SJSA1 (cell line): ENCODE measurements around the gene ACKR3. TPM values are rescaled to one million over a fixed set of nuclear protein-coding genes. Genes with fewer than 3 reads are reported as not detected.

ENCODE experiments used
- DNase-seq, 2 experiments: peaks; one replicate each; pipeline ENCODE4 v3.0.0-alpha.2; 2015 to 2020; ENCODE audit warnings: low spot score in 2 of 2, low read depth in 1 of 2
- H3K27ac ChIP-seq: fragments of 250-450 bp; sonication (Bioruptor Pico); 2 replicates; pipeline ENCODE4 v1.5.1; 2020; ENCODE audit warnings: mild to moderate bottlenecking, moderate library complexity
- H3K27me3 ChIP-seq: fragments of 250-450 bp; sonication (Bioruptor Pico); replicated peaks from 2 replicates; pipeline ENCODE4 v1.5.1; 2020; ENCODE audit warnings: mild to moderate bottlenecking, moderate library complexity
- H3K36me3 ChIP-seq: fragments of 250-450 bp; sonication (Bioruptor Pico); 2 replicates; pipeline ENCODE4 v1.5.1; 2020; ENCODE audit warnings: mild to moderate bottlenecking
- H3K4me1 ChIP-seq: fragments of 250-450 bp; sonication (Bioruptor Pico); replicated peaks from 2 replicates; pipeline ENCODE4 v1.6.1; 2021; ENCODE audit warnings: mild to moderate bottlenecking
- H3K4me3 ChIP-seq: fragments of 250-450 bp; sonication (Bioruptor Pico); 2 replicates; pipeline ENCODE4 v1.5.1; 2020; ENCODE audit warnings: mild to moderate bottlenecking
- H3K9me3 ChIP-seq: fragments of 250-450 bp; sonication (Bioruptor Pico); replicated peaks from 2 replicates; pipeline ENCODE4 v1.5.1; 2020; ENCODE audit warnings: mild to moderate bottlenecking
- total RNA-seq: library from RNA; depleted of rRNA; stranded (reverse); fragments of >200 nt; shearing (Covaris generic); gene quantifications from 2 replicates; pipeline ENCODE4 v1.2.3, GENCODE V29; 2014

ACKR3 gene
- total RNA-seq, 1 experiment from 2014 or later = 8.5 TPM

- no peak overlapping the region for H3K4me3 ChIP-seq
- H3K27me3 ChIP-seq = no peaks in the 10 kb centered on the region
- no peaks in the 10 kb centered on the region for H3K4me1 ChIP-seq
- no peaks in the 10 kb centered on the region for H3K36me3 ChIP-seq
- DNase-seq = no peak
- H3K9me3 ChIP-seq = 0 out of 2 replicates have a peak, but pooled peaks cover 6% of the 10 kb centered on the region
- H3K27ac ChIP-seq = no peak overlapping the region
Observed at GRCh38 chr2:236553522-236553921, 16.1 kb upstream of the ACKR3 start.

DNA sequence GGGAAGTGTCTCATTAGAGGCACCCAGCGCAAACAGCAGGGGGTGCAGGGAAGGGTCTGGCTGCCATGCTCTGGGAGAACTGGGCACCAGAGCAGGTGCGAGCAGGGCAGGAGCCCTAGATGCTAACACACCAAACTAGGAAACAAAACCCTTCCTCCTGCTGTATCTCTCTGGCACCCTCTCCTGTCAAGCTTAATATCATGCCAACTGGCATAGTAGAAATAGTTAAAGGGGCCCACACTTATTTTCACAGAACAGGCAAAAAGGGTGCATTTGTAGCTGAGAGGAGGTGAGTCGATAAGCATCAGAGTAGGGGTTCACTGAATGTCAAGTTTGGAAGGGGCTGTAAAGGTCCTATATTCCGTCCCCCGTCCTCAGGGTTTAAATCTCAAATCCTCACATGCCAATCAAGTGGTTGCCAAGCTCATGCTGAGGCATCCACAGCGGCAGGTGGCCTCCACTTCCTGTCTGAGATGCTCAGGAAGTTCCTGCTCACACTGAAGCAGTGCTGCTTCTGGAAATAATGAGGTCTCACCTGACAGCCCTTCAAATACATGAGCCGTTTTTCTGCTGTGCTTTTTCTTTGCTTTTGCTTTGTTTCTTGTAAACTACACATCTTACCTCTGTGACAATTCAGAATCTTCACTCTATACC is 14.9 kb upstream of the ACKR3 start:
- Histone ChIP-seq H3K9me3 (0 out of 2 replicates have a peak, but pooled peaks cover 6% of the 10 kb centered on the region), H3K36me3 (no peaks in the 10 kb centered on the region), H3K27me3 (no peaks in the 10 kb centered on the region), H3K4me1 (no peaks in the 10 kb centered on the region), H3K27ac (no peak overlapping the region), H3K4me3 (no peak overlapping the region)
- DNase-seq = no peak

DNA sequence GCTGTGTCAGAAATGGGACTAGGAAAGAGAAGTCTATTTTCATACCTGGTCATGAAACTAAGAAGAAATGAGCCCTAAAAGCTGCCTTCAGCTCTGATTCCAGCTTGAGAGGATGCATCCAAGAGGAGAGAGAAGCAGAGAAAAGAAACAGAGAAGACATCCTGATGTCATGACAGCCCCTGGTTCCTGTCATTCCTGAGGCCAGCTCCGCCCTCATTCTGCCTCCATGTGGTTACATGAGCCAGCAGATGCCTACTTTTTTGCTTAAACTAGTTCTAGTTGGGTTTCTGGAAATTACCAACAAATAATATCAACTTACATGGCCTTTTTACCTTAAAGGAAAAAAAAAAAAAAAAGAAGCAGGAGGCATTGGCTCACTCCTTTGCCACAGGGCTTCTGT is 14.1 kb upstream of the ACKR3 start:
- no peaks in the 10 kb centered on the region for H3K27me3 ChIP-seq
- no peak overlapping the region for H3K4me3 ChIP-seq
- H3K36me3 ChIP-seq = no peaks in the 10 kb centered on the region
- H3K9me3 ChIP-seq = 0 out of 2 replicates have a peak, but pooled peaks cover 6% of the 10 kb centered on the region
- DNase-seq = no peak
- H3K4me1 ChIP-seq = no peaks in the 10 kb centered on the region
- no peak overlapping the region for H3K27ac ChIP-seq

- H3K36me3 ChIP-seq = no peaks in the 10 kb centered on the region
- H3K4me1 ChIP-seq = no peaks in the 10 kb centered on the region
- 0 out of 2 replicates have a peak, but pooled peaks cover 6% of the 10 kb centered on the region for H3K9me3 ChIP-seq
- no peak for DNase-seq
- no peak overlapping the region for H3K27ac ChIP-seq
- H3K4me3 ChIP-seq = no peak overlapping the region
- H3K27me3 ChIP-seq = no peaks in the 10 kb centered on the region
Observed at GRCh38 chr2:236557306-236558030, 12.2 kb upstream of the ACKR3 start.

- no peaks in the 10 kb centered on the region for H3K36me3 ChIP-seq
- H3K9me3 ChIP-seq = 0 out of 2 replicates have a peak, but pooled peaks cover 6% of the 10 kb centered on the region
- H3K4me1 ChIP-seq = no peaks in the 10 kb centered on the region
- DNase-seq = no peak
- H3K27me3 ChIP-seq = no peaks in the 10 kb centered on the region
- no peak overlapping the region for H3K4me3 ChIP-seq
- no peak overlapping the region for H3K27ac ChIP-seq
Observed at GRCh38 chr2:236558036-236558435, 11.6 kb upstream of the ACKR3 start.

- Histone ChIP-seq H3K4me1 (no peaks in the 10 kb centered on the region), H3K9me3 (0 out of 2 replicates have a peak, but pooled peaks cover 6% of the 10 kb centered on the region), H3K27ac (no peak overlapping the region), H3K27me3 (no peaks in the 10 kb centered on the region), H3K4me3 (no peak overlapping the region), H3K36me3 (no peaks in the 10 kb centered on the region)
- DNase-seq = no peak
Observed at GRCh38 chr2:236558993-236559978, 10.3 kb upstream of the ACKR3 start.

- H3K27ac ChIP-seq = no peak overlapping the region
- H3K9me3 ChIP-seq = no peaks in the 10 kb centered on the region
- H3K4me3 ChIP-seq = no peak overlapping the region
- no peaks in the 10 kb centered on the region for H3K4me1 ChIP-seq
- H3K27me3 ChIP-seq = no peaks in the 10 kb centered on the region
- DNase-seq = no peak
- no peaks in the 10 kb centered on the region for H3K36me3 ChIP-seq
Observed at GRCh38 chr2:236561874-236562273, 7.8 kb upstream of the ACKR3 start.

GRCh38 chr2:236562434-236562833 is 7.2 kb upstream of the ACKR3 start:
- Histone ChIP-seq H3K4me3 (no peak overlapping the region), H3K36me3 (no peaks in the 10 kb centered on the region), H3K4me1 (no peaks in the 10 kb centered on the region), H3K27me3 (no peaks in the 10 kb centered on the region), H3K9me3 (no peaks in the 10 kb centered on the region), H3K27ac (no peak overlapping the region)
- DNase-seq = no peak

DNA sequence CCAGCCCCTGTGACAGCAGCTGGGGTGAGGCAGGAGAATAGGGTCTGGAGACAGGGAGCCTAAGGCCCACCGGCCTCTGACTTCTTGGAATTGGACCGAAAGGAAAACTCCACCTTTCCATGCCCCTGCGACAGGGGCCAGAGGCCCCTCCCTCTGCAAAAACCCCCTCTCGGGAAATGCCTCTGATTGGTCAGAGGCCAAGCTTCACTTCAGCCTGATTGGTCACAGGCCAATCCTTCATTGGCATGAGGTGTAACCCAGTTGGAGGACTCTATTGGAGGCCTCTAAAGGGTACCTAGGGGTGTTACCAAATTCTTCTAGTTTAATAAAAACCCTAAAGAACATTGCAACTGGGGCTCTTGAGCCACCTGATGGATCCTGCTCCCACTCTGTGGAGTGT is 5.7 kb upstream of the ACKR3 start:
- DNase-seq = no peak
- H3K36me3 ChIP-seq = no peaks in the 10 kb centered on the region
- no peak overlapping the region for H3K27ac ChIP-seq
- H3K4me3 ChIP-seq = no peak overlapping the region
- no peaks in the 10 kb centered on the region for H3K27me3 ChIP-seq
- no peaks in the 10 kb centered on the region for H3K4me1 ChIP-seq
- H3K9me3 ChIP-seq = no peaks in the 10 kb centered on the region

DNA sequence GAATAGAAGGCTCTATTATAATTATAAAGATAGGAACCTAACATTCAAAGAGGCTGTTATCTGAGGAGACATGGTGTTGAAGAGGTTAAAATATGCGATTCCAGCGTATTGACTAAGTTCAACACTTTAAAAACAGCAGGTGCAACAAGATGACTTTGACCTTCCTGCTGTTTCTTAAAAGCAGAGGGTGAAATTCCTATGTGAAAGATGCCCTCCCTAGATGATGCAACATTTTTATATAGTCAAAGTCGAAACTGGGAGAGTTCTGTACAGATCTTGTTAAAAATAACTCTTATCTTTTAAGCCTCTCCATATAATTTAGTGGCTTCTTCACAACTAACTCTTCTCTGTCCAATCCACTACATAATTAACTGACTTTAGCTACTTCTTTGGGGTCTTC is 4.4 kb upstream of the ACKR3 start:
- Histone ChIP-seq H3K27me3 (no peaks in the 10 kb centered on the region), H3K9me3 (no peaks in the 10 kb centered on the region), H3K4me1 (peaks cover 8% of the 10 kb centered on the region), H3K4me3 (no peak overlapping the region), H3K27ac (no peak overlapping the region), H3K36me3 (no peaks in the 10 kb centered on the region)
- no peak for DNase-seq

DNA sequence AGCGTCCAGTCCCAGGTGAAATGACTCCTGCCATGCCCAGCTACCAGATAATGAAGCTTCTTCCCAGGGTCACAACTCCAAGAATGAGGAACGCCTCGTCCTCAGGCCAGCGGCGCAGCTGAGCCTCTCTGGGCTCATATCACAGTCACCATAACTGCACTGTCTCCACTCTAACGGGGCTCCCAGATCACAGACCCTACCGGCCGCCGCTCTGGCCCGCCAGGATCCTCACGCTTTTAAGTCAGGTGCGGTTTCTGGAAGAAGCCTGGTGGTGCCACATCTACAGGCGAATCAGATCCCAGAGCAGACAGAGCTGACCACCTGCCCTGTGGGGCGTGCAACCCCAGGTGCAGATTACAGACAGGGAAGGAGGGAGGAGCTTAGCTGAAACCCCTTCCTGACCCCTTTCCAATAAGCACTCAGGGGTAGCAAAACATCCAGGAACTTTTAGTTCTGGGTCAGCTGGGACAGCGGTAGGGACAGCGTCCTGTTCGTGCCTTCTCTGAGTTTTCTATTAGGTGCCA is 3.7 kb upstream of the ACKR3 start:
- no peaks in the 10 kb centered on the region for H3K36me3 ChIP-seq
- no peak for DNase-seq
- no peak overlapping the region for H3K27ac ChIP-seq
- H3K4me3 ChIP-seq = no peak overlapping the region
- H3K4me1 ChIP-seq = peaks cover 15% of the 10 kb centered on the region
- H3K9me3 ChIP-seq = no peaks in the 10 kb centered on the region
- no peaks in the 10 kb centered on the region for H3K27me3 ChIP-seq

GRCh38 chr2:236566596-236566995 is 3.0 kb upstream of the ACKR3 start:
- Histone ChIP-seq H3K9me3 (no peaks in the 10 kb centered on the region), H3K36me3 (no peaks in the 10 kb centered on the region), H3K4me1 (peaks cover 16% of the 10 kb centered on the region), H3K27ac (no peak overlapping the region), H3K27me3 (no peaks in the 10 kb centered on the region), H3K4me3 (no peak overlapping the region)
- DNase-seq = no peak

DNA sequence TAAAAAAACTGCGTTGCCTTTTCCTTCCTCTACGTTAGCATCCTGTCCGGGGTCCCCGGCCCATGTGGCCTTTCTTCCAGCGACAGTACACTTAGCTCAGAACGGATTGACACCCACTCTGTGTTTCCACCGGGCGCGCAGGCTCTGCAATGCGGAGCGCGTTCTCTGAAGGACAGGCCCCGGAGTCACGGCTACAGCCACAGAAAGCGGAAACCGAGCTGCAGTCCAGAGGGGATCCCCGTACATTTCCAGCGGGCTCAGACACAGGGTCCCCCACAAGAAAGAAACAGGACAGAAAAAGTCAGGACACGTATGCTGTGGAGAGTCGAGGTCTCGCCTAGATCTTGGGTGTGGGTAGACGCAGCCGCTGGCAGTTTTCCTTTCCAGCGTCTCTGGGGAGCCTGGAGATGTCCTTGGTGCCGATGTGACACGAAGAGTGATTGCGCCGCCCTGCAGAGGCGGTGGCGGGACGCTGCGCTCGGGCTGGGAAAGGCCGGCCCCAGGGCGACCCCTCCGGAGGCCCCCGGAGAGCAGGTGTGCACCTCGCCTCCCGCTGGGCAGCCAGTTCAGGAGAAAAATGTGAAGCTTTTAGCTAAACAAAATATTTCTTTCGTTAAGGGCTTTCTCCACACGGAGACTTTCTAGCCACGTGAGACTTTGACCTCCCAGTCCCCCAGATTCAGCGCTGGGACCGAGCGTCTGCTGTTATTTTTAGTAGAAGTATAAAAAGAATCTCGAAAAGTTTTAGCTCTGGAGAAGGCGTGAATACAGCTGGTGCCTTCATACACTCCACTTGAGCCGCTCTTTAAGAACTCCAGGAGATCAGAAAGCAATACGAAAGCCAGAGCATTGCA is 1.3 kb upstream of the ACKR3 start:
- H3K27ac ChIP-seq = no peak overlapping the region
- H3K27me3 ChIP-seq = no peaks in the 10 kb centered on the region
- H3K36me3 ChIP-seq = no peaks in the 10 kb centered on the region
- DNase-seq = no peak
- peaks cover 16% of the 10 kb centered on the region for H3K4me1 ChIP-seq
- H3K9me3 ChIP-seq = no peaks in the 10 kb centered on the region
- no peak overlapping the region for H3K4me3 ChIP-seq
